ENCODE results near the gene GRK4.

GRK4 gene

GRCh38 chr4:3073158-3074077 lies 110.0 kb downstream of the GRK4 start:
- CTCF ChIA-PET = interaction anchor here (0.6 to 1.0 kb wide), 3 partner anchors 15 to 280 kb away, joined by 3 read pairs; no protein-coding TSS in a partner anchor
- Histone ChIP-seq H3K4me1 (ENCODE audit: control insufficient read depth, insufficient read depth, low read length) (0 out of 2 replicates have a peak, but pooled peaks cover 2% of the 10 kb centered on the region), H3K9me3 (ENCODE audit: control insufficient read depth, insufficient read depth, low read depth, low read length) (no peaks in the 10 kb centered on the region), H3K27ac (ENCODE audit: extremely low read depth, low read depth, low read length) (no peak overlapping the region), H3K4me3 (ENCODE audit: low read depth, low read length) (peak overlapping the region; percentile 47), H3K36me3 (ENCODE audit: control insufficient read depth in 2 of 2, insufficient read depth in 1 of 2, low read length in 2 of 2) (no peaks in the 10 kb centered on the region)
- POLR2A ChIA-PET = no interaction called here
- TF ChIP-seq ZNF398 (tag by site-specific recombination; IDR thresholded peaks at IDR 0.05) = 0 out of 2 replicates have a peak, but pooled peaks have one; percentile 22
- TF ChIP-seq ZBTB26 (tag by site-specific recombination; optimal IDR thresholded peaks at IDR 0.05) = peak; percentile 50
- TF ChIP-seq ZNF544 (tag by site-specific recombination; IDR thresholded peaks at IDR 0.05) = no peak
- TF ChIP-seq GLIS2 (tag by site-specific recombination; IDR thresholded peaks at IDR 0.05) = peak; percentile 63
- TF ChIP-seq ZNF335 (tag by site-specific recombination; conservative IDR thresholded peaks at IDR 0.05) = peak; percentile 74
- no peak for TF ChIP-seq ZNF394 (tag by site-specific recombination; IDR thresholded peaks at IDR 0.05; ENCODE audit: borderline replicate concordance)
- TF ChIP-seq GLI4 (tag by site-specific recombination; IDR thresholded peaks at IDR 0.05) = no peak
- TF ChIP-seq GLIS1 (tag by site-specific recombination; IDR thresholded peaks at IDR 0.05) = peak; percentile 39
- TF ChIP-seq ZXDB (tag by site-specific recombination; IDR thresholded peaks at IDR 0.05) = peak; percentile 20; the same call in 1 of the 2 replicates
- no peak for TF ChIP-seq ZNF76 (tag by site-specific recombination; IDR thresholded peaks at IDR 0.05; ENCODE audit: borderline replicate concordance, low read depth)
- TF ChIP-seq KLF10 (tag by site-specific recombination; IDR thresholded peaks at IDR 0.05) = peak; percentile 39; the same call in 1 of the 2 replicates
- no peak for TF ChIP-seq ZNF518A (tag by site-specific recombination; conservative IDR thresholded peaks at IDR 0.05; ENCODE audit: low read depth)
- TF ChIP-seq ZBTB8A (tag by site-specific recombination; IDR thresholded peaks at IDR 0.05) = peak; percentile 56

- ChIA-PET CTCF (interaction anchor here (0.7 to 1.0 kb wide), 3 partner anchors 16 to 279 kb away, joined by 3 read pairs; no protein-coding TSS in a partner anchor), POLR2A (interaction anchor here (0.7 to 1.6 kb wide), 2 partner anchors 9 to 105 kb away, joined by 4 to 5 read pairs; no protein-coding TSS in a partner anchor)
- H3K9me3 ChIP-seq (ENCODE audit: control insufficient read depth, insufficient read depth, low read depth, low read length) = no peaks in the 10 kb centered on the region
- H3K27ac ChIP-seq (ENCODE audit: extremely low read depth, low read depth, low read length) = peak within 1 kb of the TSS; percentile 84
- 0 out of 2 replicates have a peak, but pooled peaks cover 2% of the 10 kb centered on the region for H3K4me1 ChIP-seq (ENCODE audit: control insufficient read depth, insufficient read depth, low read length)
- peak within 1 kb of the TSS; percentile 82 for H3K4me3 ChIP-seq (ENCODE audit: low read depth, low read length)
- no peaks in the 10 kb centered on the region for H3K36me3 ChIP-seq (ENCODE audit: control insufficient read depth in 2 of 2, insufficient read depth in 1 of 2, low read length in 2 of 2)
- peak; percentile 67 for TF ChIP-seq KLF16 (tag by site-specific recombination; IDR thresholded peaks at IDR 0.05)
- no peak for TF ChIP-seq ZNF792 (tag by site-specific recombination; IDR thresholded peaks at IDR 0.05)
- peak; percentile 54 for TF ChIP-seq ZFHX2 (tag by site-specific recombination; conservative IDR thresholded peaks at IDR 0.05)
- TF ChIP-seq KLF8 (tag by site-specific recombination; IDR thresholded peaks at IDR 0.05) = peak; percentile 93
- TF ChIP-seq ZBTB10 (tag by site-specific recombination; IDR thresholded peaks at IDR 0.05) = 0 out of 2 replicates have a peak, but pooled peaks have one; percentile 16
- peak; percentile 99 for TF ChIP-seq GLIS2 (tag by site-specific recombination; IDR thresholded peaks at IDR 0.05)
- peak; percentile 61 for TF ChIP-seq ZBTB20 (tag by site-specific recombination; IDR thresholded peaks at IDR 0.05)
- TF ChIP-seq ZIC2 (tag by site-specific recombination; IDR thresholded peaks at IDR 0.05) = peak; percentile 44; the same call in 1 of the 2 replicates
- peak; percentile 22; the same call in 1 of the 2 replicates for TF ChIP-seq KLF10 (tag by site-specific recombination; IDR thresholded peaks at IDR 0.05)
- no peak for TF ChIP-seq ZNF585B (tag by site-specific recombination; IDR thresholded peaks at IDR 0.05)
Observed at GRCh38 chr4:3074078-3074845, 110.9 kb downstream of the GRK4 start, which contains the start of the genes HTT and HTT-AS. HTT (plus strand) TSS chr4:3074681; CDS start chr4:3074826, 145 bp downstream. HTT-AS (minus strand) TSS chr4:3074538.

All from HEK293 (cell line).